Rectal smooth muscle tissue (tissue), 1 donor: Measurements from ENCODE around the gene KRTAP4-9.
"Not testable (repeated sequence)": the region's sequence is repeated elsewhere in the genome, so short reads cannot be mapped to it uniquely, and the experiment has no call there.

Experiments
- H3K27ac ChIP-seq: one replicate; pipeline ENCODE4 v1.7.0; 2013; ENCODE audit warnings: low read depth, low read length, inconsistent platforms
- H3K27me3 ChIP-seq: one replicate; pipeline ENCODE4 v1.7.0; 2013; ENCODE audit warnings: low read length; ENCODE audit not compliant: control insufficient read depth, insufficient read depth
- H3K36me3 ChIP-seq: one replicate; pipeline ENCODE4 v1.7.0; 2013; ENCODE audit warnings: low read length; ENCODE audit not compliant: control insufficient read depth, insufficient read depth
- H3K4me1 ChIP-seq: one replicate; pipeline ENCODE4 v1.7.0; 2013; ENCODE audit warnings: low read length; ENCODE audit not compliant: control insufficient read depth, insufficient read depth
- H3K4me3 ChIP-seq: one replicate; pipeline ENCODE4 v1.7.0; 2013; ENCODE audit warnings: low read length
- H3K9ac ChIP-seq: one replicate; pipeline ENCODE4 v1.7.0; 2013; ENCODE audit warnings: low read length

KRTAP4-9 gene

DNA sequence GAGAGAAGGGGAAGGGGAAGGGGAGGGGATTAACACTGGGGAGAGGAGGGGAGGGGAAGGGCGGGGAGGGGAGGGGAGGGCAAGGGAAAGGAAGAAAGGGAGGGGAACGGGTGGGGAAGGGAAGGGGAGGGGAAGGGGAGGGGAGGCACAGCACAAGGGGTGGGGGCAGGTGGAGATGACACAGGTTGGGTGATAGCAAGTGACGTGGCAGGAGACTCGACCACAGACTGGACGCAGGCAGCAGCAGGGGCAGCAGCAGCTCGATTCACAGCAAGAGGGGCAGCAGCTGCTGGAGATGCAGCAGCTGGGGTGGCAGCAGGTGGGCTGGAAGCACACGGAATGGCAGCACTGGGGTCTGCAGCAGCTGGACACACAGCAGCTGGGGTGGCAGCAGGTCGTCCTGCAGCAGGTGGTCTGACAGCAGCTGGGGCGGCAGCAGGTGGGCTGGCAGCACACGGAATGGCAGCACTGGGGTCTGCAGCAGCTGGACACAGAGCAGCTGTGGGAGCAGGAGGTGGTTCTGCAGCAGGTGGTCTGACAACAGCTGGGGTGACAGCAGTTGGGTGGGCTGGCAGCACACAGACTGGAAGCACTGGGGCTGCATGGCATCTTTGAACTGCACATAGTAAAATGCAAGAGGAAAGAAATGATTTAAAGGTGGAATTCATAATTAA is 3.5 kb upstream of the KRTAP4-9 start, which contains the start of gene KRTAP4-16:
Gene KRTAP4-16 (minus strand): TSS at position 624 of the 674 bp plus-strand sequence. CDS start 0 bp downstream, at position 624.
- Histone ChIP-seq H3K4me3 (no peak within 1 kb of the TSS), H3K27me3 (no peaks in the 10 kb centered on the region), H3K4me1 (no peaks in the 10 kb centered on the region), H3K9ac (no peak within 1 kb of the TSS), H3K36me3 (no peaks in the 10 kb centered on the region), H3K27ac (no peak within 1 kb of the TSS)

DNA sequence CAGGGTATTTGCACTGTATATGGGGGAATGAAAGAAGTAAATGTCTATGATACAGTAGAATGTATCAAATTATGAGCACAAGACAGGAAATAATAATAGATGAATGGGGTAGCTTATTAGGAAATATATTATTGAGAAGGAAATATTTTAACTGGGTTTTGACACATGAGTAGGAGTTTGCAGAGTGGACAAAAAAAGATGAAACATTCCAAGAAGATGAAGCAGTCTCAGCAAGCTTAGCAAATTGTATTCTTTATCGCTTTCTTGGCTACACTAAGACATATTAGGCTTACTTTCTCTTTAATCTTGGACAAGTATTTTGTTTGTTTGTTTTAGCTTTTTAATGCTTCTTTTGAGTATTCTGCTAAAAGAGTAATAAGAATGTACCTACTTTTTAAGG is 1.3 kb upstream of the KRTAP4-9 start:
- peaks cover 2% of the 10 kb centered on the region for H3K27me3 ChIP-seq
- no peak overlapping the region for H3K9ac ChIP-seq
- H3K36me3 ChIP-seq: no peaks in the 10 kb centered on the region
- H3K4me3 ChIP-seq: no peak overlapping the region
- H3K4me1 ChIP-seq: no peaks in the 10 kb centered on the region
- H3K27ac ChIP-seq: no peak overlapping the region

DNA sequence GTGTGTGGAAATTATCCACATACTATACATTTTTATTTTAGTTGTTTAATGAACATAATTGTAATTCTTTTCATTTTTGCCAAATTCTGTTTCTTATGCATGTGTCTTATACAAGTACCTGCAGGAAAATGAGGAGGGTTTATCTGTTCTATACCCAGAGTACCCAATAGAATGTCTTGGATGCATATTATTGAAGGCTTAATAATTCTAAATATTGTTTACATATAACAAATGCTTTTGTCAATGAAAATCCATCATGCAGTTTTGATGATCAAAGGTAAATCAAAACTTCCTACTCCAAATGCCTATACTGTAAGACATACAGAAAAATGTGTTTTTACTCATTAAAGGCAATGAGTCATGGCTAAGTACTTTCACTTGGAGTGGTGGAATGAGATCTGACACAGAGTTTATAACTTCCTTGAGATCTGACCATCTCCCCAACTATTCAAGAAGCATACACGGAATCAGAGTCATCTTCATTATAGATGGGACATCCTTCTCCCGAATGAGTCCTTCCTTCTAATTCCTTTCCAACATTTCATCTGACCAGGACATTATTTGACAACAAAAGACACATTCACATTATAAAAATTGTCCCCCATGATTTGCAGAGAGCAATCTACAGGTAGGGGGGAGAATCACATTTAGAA is 677 bp upstream of the KRTAP4-9 start:
- H3K36me3 ChIP-seq, H3K27ac ChIP-seq, H3K4me1 ChIP-seq, H3K27me3 ChIP-seq, H3K4me3 ChIP-seq, H3K9ac ChIP-seq: not testable (repeated sequence)

DNA sequence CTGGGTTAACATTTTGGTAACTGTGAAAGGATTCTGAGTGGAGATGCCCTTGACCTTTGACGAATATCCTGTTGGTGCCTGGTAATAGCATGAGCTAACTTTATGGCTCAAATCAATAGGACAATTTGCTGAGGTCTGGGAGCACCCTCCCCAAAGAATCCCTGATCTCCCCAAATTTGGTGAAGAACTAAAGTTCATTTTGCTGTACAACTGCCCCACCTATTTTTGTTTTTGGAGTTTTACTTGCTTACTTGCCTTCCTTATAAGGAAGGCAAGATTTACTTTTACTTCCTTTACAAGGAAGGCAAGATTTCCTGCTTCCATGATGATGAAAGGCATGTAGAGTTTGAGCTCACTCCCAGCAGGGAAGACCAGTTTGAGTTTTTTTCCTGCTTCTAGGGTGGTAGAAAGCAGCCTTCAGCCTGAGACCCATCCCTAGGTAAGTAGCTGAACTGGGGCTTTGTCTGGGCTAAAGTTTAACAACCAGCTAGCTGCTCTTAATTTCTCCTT is 2.8 kb downstream of the KRTAP4-9 start:
- no peaks in the 10 kb centered on the region for H3K4me1 ChIP-seq
- no peak overlapping the region for H3K4me3 ChIP-seq
- H3K9ac ChIP-seq: no peak overlapping the region
- H3K27ac ChIP-seq: no peak overlapping the region
- peaks cover 2% of the 10 kb centered on the region for H3K27me3 ChIP-seq
- H3K36me3 ChIP-seq: no peaks in the 10 kb centered on the region

DNA sequence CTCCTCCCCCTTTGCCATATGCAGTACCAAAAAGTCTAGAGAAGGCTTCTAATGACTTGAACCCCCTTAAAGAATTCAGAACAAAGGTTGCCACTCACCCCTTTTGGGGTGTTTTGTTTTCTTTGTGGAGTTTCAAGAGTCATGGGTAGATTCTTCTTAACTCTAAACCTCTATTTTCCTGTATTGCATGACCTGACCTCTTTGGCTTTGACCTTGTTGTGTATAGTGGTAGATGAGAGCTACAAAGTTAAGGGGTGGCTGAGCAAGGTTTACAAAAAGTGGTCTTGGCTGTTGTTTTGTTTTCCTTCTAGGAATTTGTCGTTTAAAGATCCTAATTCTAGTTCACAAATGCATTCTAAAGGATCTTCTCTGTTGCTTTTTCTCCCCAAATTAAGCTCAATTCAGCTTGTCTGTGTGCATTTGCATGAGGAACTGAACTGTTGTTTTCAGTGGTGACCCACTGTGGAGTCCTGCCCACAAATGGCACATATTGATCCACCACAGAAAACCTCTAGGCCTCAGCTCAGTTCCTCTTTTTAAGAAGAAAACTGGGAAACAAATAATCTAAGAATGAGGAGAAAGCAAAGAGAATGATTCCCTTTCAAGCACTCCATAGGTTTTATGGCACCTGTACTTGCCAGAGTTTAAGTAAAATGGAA is 3.7 kb downstream of the KRTAP4-9 start:
- H3K36me3 ChIP-seq, H3K4me1 ChIP-seq, H3K4me3 ChIP-seq, H3K27ac ChIP-seq, H3K27me3 ChIP-seq, H3K9ac ChIP-seq: not testable (repeated sequence)

DNA sequence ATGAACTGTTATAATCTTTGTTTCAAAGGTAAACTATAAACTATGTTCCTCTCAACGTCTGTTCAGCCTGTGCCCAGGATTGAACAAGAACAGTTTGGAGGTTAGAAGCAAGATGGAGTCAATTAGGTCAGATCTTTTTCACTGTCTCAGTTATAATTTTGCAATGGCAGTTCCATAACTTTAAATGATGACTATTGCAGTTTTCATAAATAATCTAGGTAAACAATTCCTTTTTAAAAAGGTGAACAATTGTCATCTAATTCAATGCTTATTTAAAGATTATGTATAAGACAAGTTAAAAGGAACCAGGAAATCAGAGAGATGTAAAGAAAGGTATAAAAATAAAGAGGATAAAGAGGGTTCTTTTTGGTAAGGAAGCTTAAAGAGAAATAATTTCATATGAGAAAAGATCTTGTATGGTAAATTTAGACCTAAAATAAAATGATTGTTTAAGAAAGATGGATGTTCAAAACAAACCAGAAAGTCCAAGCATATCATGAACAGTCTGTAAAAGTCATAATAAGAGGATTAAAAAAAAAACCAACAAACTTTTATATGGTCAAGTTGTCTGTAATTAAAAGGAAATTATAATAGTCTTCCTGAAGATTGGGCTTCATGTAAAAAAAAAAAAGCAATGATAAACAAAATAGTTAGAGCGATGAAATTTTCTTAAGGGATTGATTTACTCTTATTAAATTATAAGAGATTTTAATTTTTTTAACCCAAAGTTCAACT is 6.1 kb downstream of the KRTAP4-9 start:
- H3K27ac ChIP-seq: no peak overlapping the region

DNA sequence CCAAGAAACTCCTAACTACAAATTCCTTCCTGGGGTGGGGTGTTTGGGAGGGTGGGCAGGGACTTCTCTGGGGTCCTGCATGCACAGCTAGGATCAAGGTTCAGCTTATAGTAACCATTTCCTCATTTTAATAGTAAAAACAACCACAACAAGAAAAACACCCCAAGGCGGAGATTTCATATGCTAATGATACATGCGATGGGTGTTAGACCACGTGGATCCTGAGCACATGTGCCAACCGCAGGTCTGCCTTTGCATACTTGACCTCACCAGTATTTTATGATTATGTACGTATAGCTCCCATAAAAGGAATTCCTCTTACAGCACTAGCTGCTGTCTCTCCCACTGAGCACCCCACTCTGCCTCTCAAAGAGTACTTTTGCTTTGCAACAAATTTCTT is 11.1 kb downstream of the KRTAP4-9 start:
- Histone ChIP-seq H3K27ac (no peak overlapping the region), H3K27me3 (no peaks in the 10 kb centered on the region), H3K9ac (no peak overlapping the region), H3K36me3 (no peaks in the 10 kb centered on the region), H3K4me1 (no peaks in the 10 kb centered on the region), H3K4me3 (no peak overlapping the region)

More for the DNA sequence above, 6.1 kb downstream of the KRTAP4-9 start:
- Histone ChIP-seq H3K27me3 (peaks cover 2% of the 10 kb centered on the region), H3K36me3 (no peaks in the 10 kb centered on the region), H3K4me1 (no peaks in the 10 kb centered on the region), H3K9ac (no peak overlapping the region), H3K4me3 (no peak overlapping the region)

DNA sequence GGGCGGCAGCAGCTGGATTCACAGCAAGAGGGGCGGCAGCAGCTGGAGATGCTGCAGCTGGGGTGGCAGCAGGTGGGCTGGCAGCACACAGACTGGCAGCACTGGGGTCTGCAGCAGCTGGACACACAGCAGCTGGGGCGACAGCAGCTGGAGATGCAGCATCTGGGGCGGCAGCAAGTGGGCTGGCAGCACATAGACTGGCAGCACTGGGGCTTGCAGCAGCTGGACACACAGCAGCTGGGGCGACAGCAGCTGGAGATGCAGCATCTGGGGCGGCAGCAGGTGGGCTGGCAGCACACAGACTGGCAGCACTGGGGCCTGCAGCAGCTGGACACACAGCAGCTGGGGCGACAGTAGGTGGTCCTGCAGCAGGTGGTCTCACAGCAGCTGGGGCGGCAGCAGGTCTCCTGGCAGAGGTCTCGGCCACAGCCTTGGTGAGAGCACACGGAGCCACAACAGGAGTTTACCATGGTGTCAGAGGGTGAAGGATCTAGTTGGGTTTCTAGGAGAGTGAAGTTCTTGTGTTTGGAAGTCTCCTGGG is 12.7 kb downstream of the KRTAP4-9 start, which contains the start of gene KRTAP4-11:
Gene KRTAP4-11 (minus strand): TSS at position 528 of the 541 bp plus-strand sequence. CDS start 58 bp downstream, at position 470.
- not testable (repeated sequence) for H3K4me3 ChIP-seq

DNA sequence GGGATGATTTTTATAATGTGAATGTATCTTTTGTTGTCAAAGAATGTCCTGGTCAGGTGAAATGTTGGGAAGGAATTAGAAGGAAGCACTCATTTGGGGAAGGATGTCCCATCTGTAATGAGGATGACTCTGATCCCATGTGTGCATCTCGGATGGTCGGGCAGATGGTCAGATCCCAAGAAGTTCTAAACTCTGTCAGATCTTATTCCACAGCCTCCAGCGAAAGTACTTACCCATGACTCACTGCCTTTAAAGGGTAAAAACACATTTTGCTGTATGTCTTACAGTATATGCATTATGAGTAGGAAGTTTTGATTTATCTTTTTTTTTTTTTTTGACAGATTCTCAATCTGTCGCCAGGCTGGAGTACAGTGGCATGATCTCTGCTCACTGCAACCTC is 13.5 kb downstream of the KRTAP4-9 start:
- Histone ChIP-seq H3K36me3 (no peaks in the 10 kb centered on the region), H3K9ac (no peak overlapping the region), H3K4me1 (no peaks in the 10 kb centered on the region), H3K27ac (no peak overlapping the region), H3K27me3 (no peaks in the 10 kb centered on the region), H3K4me3 (no peak overlapping the region)

More for the DNA sequence above, 12.7 kb downstream of the KRTAP4-9 start, which contains the start of gene KRTAP4-11:
- H3K27ac ChIP-seq, H3K36me3 ChIP-seq, H3K4me1 ChIP-seq, H3K9ac ChIP-seq, H3K27me3 ChIP-seq: not testable (repeated sequence)

DNA sequence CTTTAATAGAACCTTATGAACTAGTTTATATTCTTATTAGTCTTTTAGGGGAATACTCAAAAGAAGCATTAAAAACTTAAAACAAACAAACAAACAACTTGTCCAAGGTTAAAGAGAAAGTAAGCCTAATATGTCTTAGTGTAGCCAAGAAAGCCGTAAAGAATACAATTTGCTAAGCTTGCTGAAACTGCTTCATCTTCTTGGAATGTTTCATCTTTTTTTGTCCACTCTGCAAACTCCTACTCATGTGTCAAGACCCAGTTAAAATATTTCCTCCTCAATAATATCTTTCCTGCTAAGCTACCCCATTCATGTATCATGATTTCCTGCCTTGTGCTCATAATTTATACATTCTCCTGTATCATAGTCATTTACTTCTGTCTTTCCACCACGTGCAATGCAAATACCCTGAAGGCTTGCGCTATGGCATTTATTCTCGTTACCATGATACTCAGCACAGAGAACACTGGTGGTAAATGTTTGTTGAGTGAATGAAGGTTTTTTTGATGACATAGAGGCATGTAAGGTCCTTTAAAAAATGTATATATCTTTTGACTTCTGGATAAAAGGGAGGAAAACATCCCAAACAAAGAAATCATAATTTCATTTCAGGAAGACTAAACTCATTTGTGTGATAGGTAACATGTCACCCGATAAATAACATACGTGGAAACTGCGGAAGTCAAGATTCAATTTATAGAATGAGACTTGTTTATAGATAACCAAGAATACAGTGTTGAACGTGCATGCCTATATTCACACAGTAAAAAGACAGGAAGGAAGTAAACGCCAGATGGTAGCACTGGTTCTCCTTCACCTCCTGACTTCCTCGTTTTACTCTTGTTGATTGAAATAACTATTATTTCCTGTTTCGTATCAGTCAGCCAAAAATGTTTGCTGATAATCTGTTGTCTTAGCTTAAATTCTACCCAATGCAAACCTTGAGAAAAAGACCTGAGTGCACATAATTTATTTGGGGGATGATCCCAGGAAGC is 14.8 kb downstream of the KRTAP4-9 start:
- not testable (repeated sequence) for H3K9ac ChIP-seq, H3K27ac ChIP-seq, H3K4me1 ChIP-seq, H3K27me3 ChIP-seq, H3K4me3 ChIP-seq, H3K36me3 ChIP-seq

DNA sequence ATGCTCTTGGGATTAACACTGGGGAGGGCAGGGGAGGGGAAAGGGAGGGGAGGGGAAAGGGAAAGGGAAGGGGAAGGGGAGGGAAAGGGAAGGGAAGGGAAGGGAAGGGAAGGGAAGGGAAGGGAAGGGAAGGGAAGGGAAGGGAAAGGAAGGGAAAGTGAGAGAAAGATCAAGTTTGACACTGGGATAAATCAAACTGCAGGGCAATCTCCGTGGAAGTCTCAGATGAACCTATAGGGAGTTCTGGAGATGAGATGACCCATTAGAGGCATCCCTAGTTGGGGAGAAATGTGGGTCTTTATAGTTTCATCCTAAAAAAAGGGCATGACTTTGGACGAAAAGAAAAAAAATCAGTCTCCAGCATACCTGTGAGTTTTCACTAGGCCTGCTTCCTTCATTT is 16.6 kb downstream of the KRTAP4-9 start:
- Histone ChIP-seq H3K36me3 (no peaks in the 10 kb centered on the region), H3K27ac (no peak overlapping the region), H3K4me1 (no peaks in the 10 kb centered on the region), H3K27me3 (no peaks in the 10 kb centered on the region), H3K9ac (no peak overlapping the region), H3K4me3 (no peak overlapping the region)
